HCT116 (cell line): ENCODE results near the gene PNRC1.

ENCODE experiments used
- CEBPB ChIP-seq: IDR thresholded peaks from 2 replicates; pipeline ENCODE4 v1.6.1; 2012; ENCODE audit warnings: low read depth
- CTCF ChIP-seq, 3 experiments: fragments of 200-600 bp in 1 of 3; sonication (generic) in 1 of 3; IDR thresholded peaks in 2 of 3; conservative IDR thresholded peaks in 1 of 3; 2 replicates each; pipeline ENCODE4 v1.5.1; 2012 to 2017; ENCODE audit warnings: low read depth in 2 of 3, low read length in 2 of 3, antibody characterized with exemption in 1 of 3, borderline replicate concordance in 1 of 3, control low read depth in 1 of 3, mild to moderate bottlenecking in 1 of 3, mixed read lengths in 1 of 3, mixed run types in 1 of 3, moderate library complexity in 1 of 3; ENCODE audit not compliant: insufficient read depth in 1 of 3
- ELF1 ChIP-seq: IDR thresholded peaks from 2 replicates; pipeline ENCODE4 v1.6.1; 2012; ENCODE audit warnings: low read depth, borderline replicate concordance
- EZH2 ChIP-seq: fragments of 200-600 bp; sonication (generic); IDR thresholded peaks from 2 replicates; pipeline ENCODE4 v1.6.1; 2017; ENCODE audit warnings: antibody characterized with exemption, mixed run types
- EZH2phosphoT487 ChIP-seq: fragments of 200-600 bp; IDR thresholded peaks from 2 replicates; pipeline ENCODE4 v1.6.1; 2018; ENCODE audit warnings: antibody characterized with exemption, borderline replicate concordance
- MAX ChIP-seq: IDR thresholded peaks from 2 replicates; pipeline ENCODE4 v1.6.1; 2012
- POLR2A ChIP-seq: IDR thresholded peaks from 2 replicates; pipeline ENCODE4 v1.7.0; 2011; ENCODE audit warnings: borderline replicate concordance; ENCODE audit not compliant: insufficient read depth, insufficient read length; ENCODE audit errors: extremely low read depth
- POLR2AphosphoS5 ChIP-seq: IDR thresholded peaks from 2 replicates; pipeline ENCODE4 v1.6.1; 2011; ENCODE audit warnings: mild to moderate bottlenecking, low read depth, low read length, moderate library complexity
- SIN3A ChIP-seq: IDR thresholded peaks from 2 replicates; pipeline ENCODE4 v1.6.1; 2012; ENCODE audit warnings: low read depth
- SP1 ChIP-seq: IDR thresholded peaks from 2 replicates; pipeline ENCODE4 v1.6.1; 2012; ENCODE audit warnings: low read depth
- YY1 ChIP-seq: IDR thresholded peaks from 2 replicates; pipeline ENCODE4 v1.6.1; 2011; ENCODE audit warnings: low read length, low read depth, moderate library complexity, mild to moderate bottlenecking; ENCODE audit not compliant: insufficient replicate concordance; ENCODE audit errors: extremely low read depth
- ZBTB33 ChIP-seq: IDR thresholded peaks from 2 replicates; pipeline ENCODE4 v1.6.1; 2011; ENCODE audit warnings: mild to moderate bottlenecking, low read length, moderate library complexity; ENCODE audit not compliant: insufficient replicate concordance; ENCODE audit errors: extremely low read depth
- ZFX ChIP-seq: fragments of 450-650 bp; IDR thresholded peaks from 2 replicates; pipeline ENCODE4 v1.6.1; 2017

- no peak for TF ChIP-seq CEBPB
- TF ChIP-seq EZH2phosphoT487: no peak
- no peak for TF ChIP-seq POLR2A
- no peak for TF ChIP-seq CTCF (IDR thresholded peaks at IDR 0.05 in 2 of 3, conservative IDR thresholded peaks at IDR 0.05 in 1 of 3; ENCODE audit: borderline replicate concordance in 1 of 3, insufficient read depth in 1 of 3, low read depth in 2 of 3, low read length in 2 of 3)
- TF ChIP-seq ZFX: no peak
- no peak for TF ChIP-seq ZBTB33
- no peak for TF ChIP-seq MAX
- no peak for TF ChIP-seq SIN3A
- no peak for TF ChIP-seq SP1
- no peak for TF ChIP-seq EZH2
- no peak for TF ChIP-seq POLR2AphosphoS5
- TF ChIP-seq YY1: no peak
- no peak for TF ChIP-seq ELF1
These were observed 17.9 kb downstream of the PNRC1 start for GRCh38 chr6:89098461-89098860.
